ENCODE results near the gene SNAPIN. TPM values are rescaled to one million over a fixed set of nuclear protein-coding genes. Genes with fewer than 3 reads are reported as not detected.
A peak's percentile ranks its signal among the peaks of the same experiment; 100 is the strongest.

SNAPIN gene
- total RNA-seq, 1 experiment from 2014 or later = 39.1 TPM

GRCh38 chr1:153678519-153679336 is 20.2 kb downstream of the SNAPIN start, which contains the start of gene NPR1:
Gene NPR1 (plus strand): TSS chr1:153678688. CDS start chr1:153679109, 421 bp downstream.
- H3K4me3 ChIP-seq (replicated peaks in 1 of 2; ENCODE audit: low read depth in 1 of 2, low read length in 2 of 2) = no peak within 1 kb of the TSS
- no peaks in the 10 kb centered on the region for H3K27me3 ChIP-seq (ENCODE audit: insufficient read depth, low read length)
- H3K36me3 ChIP-seq (ENCODE audit: control insufficient read depth in 1 of 2, insufficient read depth in 2 of 2, low read length in 2 of 2) = no peaks in the 10 kb centered on the region
- POLR2A ChIA-PET = no interaction called here
- intact Hi-C loops (cut with micrococcal nuclease) = loop anchor here (10.0 kb wide), 1 partner anchor 96 kb away; the partner anchor contains the start of gene SLC27A3
- DNase-seq (ENCODE audit: low read depth, low spot score) = no peak
- RAD21 ChIA-PET (ENCODE audit: low non-redundant PET in 1 of 2, low total read pairs in 2 of 2, uncharacterized antibody in 2 of 2, unreplicated experiment in 2 of 2) = no interaction called here
- no TSS peak for BruUV-seq (replicated peaks)
- CTCF ChIA-PET = no interaction called here
- no peak within 1 kb of the TSS for H3K27ac ChIP-seq (ENCODE audit: low read depth, low read length)
- H4K20me1 ChIP-seq (ENCODE audit: insufficient read depth) = no peaks in the 10 kb centered on the region
- peaks cover 0 to 4% of the 10 kb centered on the region in 2 experiments; a peak in 2 of 4 replicates for H3K4me1 ChIP-seq (ENCODE audit: control insufficient read depth in 1 of 2, insufficient read depth in 2 of 2, low read length in 2 of 2)
- H2AFZ ChIP-seq (ENCODE audit: low read depth, low read length, poor library complexity, severe bottlenecking) = peak within 1 kb of the TSS; percentile 92
- no peak within 1 kb of the TSS for H3K9ac ChIP-seq (ENCODE audit: low read length)
- no peaks in the 10 kb centered on the region for H3K79me2 ChIP-seq (ENCODE audit: insufficient read depth, low read length)
- H3K4me2 ChIP-seq (ENCODE audit: low read length) = peak within 1 kb of the TSS; percentile 46
- H3K9me2 ChIP-seq (ENCODE audit: insufficient read depth) = no peaks in the 10 kb centered on the region
- ATAC-seq = no peak
- TF ChIP-seq JUND (IDR thresholded peaks at IDR 0.05) = no peak
- TF ChIP-seq, protein P1, sequence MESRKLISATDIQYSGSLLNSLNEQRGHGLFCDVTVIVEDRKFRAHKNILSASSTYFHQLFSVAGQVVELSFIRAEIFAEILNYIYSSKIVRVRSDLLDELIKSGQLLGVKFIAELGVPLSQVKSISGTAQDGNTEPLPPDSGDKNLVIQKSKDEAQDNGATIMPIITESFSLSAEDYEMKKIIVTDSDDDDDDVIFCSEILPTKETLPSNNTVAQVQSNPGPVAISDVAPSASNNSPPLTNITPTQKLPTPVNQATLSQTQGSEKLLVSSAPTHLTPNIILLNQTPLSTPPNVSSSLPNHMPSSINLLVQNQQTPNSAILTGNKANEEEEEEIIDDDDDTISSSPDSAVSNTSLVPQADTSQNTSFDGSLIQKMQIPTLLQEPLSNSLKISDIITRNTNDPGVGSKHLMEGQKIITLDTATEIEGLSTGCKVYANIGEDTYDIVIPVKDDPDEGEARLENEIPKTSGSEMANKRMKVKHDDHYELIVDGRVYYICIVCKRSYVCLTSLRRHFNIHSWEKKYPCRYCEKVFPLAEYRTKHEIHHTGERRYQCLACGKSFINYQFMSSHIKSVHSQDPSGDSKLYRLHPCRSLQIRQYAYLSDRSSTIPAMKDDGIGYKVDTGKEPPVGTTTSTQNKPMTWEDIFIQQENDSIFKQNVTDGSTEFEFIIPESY (IDR thresholded peaks at IDR 0.05; ENCODE audit: extremely low read depth, insufficient replicate concordance, low read length) = no peak
- TF ChIP-seq REST (IDR thresholded peaks at IDR 0.05; ENCODE audit: low read depth) = no peak
- no peak for TF ChIP-seq MAX (IDR thresholded peaks at IDR 0.05)
- no peak for TF ChIP-seq ELF1 (IDR thresholded peaks at IDR 0.05; ENCODE audit: borderline replicate concordance, low read depth)
- no peak for TF ChIP-seq SIN3A (IDR thresholded peaks at IDR 0.05; ENCODE audit: low read depth)
- TF ChIP-seq ZFX (IDR thresholded peaks at IDR 0.05) = no peak
- no peak for TF ChIP-seq EZH2phosphoT487 (IDR thresholded peaks at IDR 0.05; ENCODE audit: borderline replicate concordance)
- no peaks in the 10 kb centered on the region for H3K9me3 ChIP-seq (ENCODE audit: control insufficient read depth in 1 of 2, insufficient read depth in 1 of 2, low read depth in 1 of 2, low read length in 2 of 2)
